Measurements from ENCODE around the gene OCA2. TPM values are rescaled to one million over a fixed set of nuclear protein-coding genes. Genes with fewer than 3 reads are reported as not detected.

The OCA2 gene
- total RNA-seq, 4 donors from 2014 or later, result 7.0 to 53.1 (median 20.4) TPM

GRCh38 chr15:28027714-28028076 lies 71.4 kb downstream of the OCA2 start:
- H3K36me3 ChIP-seq, result no peaks in the 10 kb centered on the region
- no peaks in the 10 kb centered on the region for H3K27me3 ChIP-seq
- H3K9me3 ChIP-seq, result no peaks in the 10 kb centered on the region
- H3K4me3 ChIP-seq, result no peak overlapping the region
- DNase-seq (ENCODE audit: low spot score in 2 of 2), result no peak
- WGBS, result 91% methylated on average over 11 of the region's 12 CpGs
- no peaks in the 10 kb centered on the region for H3K4me1 ChIP-seq
- no peak for TF ChIP-seq POLR2AphosphoS5 (IDR thresholded peaks at IDR 0.05)
- no peak for TF ChIP-seq POLR2A (IDR thresholded peaks at IDR 0.05)
- TF ChIP-seq EP300 (IDR thresholded peaks at IDR 0.05), result no peak
- no peak for TF ChIP-seq CTCF (IDR thresholded peaks at IDR 0.05)
- no peak overlapping the region for H3K27ac ChIP-seq

GRCh38 chr15:28026764-28027713 lies 72.1 kb downstream of the OCA2 start:
- TF ChIP-seq POLR2A (IDR thresholded peaks at IDR 0.05) (no peak), POLR2AphosphoS5 (IDR thresholded peaks at IDR 0.05) (no peak), CTCF (IDR thresholded peaks at IDR 0.05) (no peak), EP300 (IDR thresholded peaks at IDR 0.05) (no peak)
- Histone ChIP-seq H3K9me3 (no peaks in the 10 kb centered on the region), H3K27me3 (no peaks in the 10 kb centered on the region), H3K4me3 (no peak overlapping the region), H3K36me3 (no peaks in the 10 kb centered on the region), H3K27ac (no peak overlapping the region), H3K4me1 (no peaks in the 10 kb centered on the region)
- no peak for DNase-seq (ENCODE audit: low spot score in 2 of 2)
- 95% methylated on average over 45 of the region's 45 CpGs for WGBS

- H3K36me3 ChIP-seq, result no peaks in the 10 kb centered on the region
- 93% methylated on average over 7 of the region's 9 CpGs for WGBS
These were observed 72.9 kb downstream of the OCA2 start for GRCh38 chr15:28026221-28026620.

GRCh38 chr15:28025413-28025812 lies 73.7 kb downstream of the OCA2 start:
- no peak overlapping the region for H3K27ac ChIP-seq
- H3K4me3 ChIP-seq, result no peak overlapping the region
- no peaks in the 10 kb centered on the region for H3K4me1 ChIP-seq
- no peak for TF ChIP-seq POLR2A (IDR thresholded peaks at IDR 0.05)
- TF ChIP-seq EP300 (IDR thresholded peaks at IDR 0.05), result no peak
- no peak for TF ChIP-seq CTCF (IDR thresholded peaks at IDR 0.05)
- no peak for TF ChIP-seq POLR2AphosphoS5 (IDR thresholded peaks at IDR 0.05)
- H3K27me3 ChIP-seq, result no peaks in the 10 kb centered on the region
- no peaks in the 10 kb centered on the region for H3K36me3 ChIP-seq
- WGBS, result 92% methylated on average over 7 of the region's 7 CpGs
- DNase-seq (ENCODE audit: low spot score in 2 of 2), result no peak
- no peaks in the 10 kb centered on the region for H3K9me3 ChIP-seq

More at GRCh38 chr15:28026221-28026620, 72.9 kb downstream of the OCA2 start:
- DNase-seq (ENCODE audit: low spot score in 2 of 2), result no peak
- no peak for TF ChIP-seq CTCF (IDR thresholded peaks at IDR 0.05)
- no peak for TF ChIP-seq EP300 (IDR thresholded peaks at IDR 0.05)
- TF ChIP-seq POLR2A (IDR thresholded peaks at IDR 0.05), result no peak
- no peak for TF ChIP-seq POLR2AphosphoS5 (IDR thresholded peaks at IDR 0.05)
- Histone ChIP-seq H3K27me3 (no peaks in the 10 kb centered on the region), H3K4me1 (no peaks in the 10 kb centered on the region), H3K4me3 (no peak overlapping the region), H3K9me3 (no peaks in the 10 kb centered on the region), H3K27ac (no peak overlapping the region)

GRCh38 chr15:28024889-28025250 lies 74.2 kb downstream of the OCA2 start:
- no peak for TF ChIP-seq POLR2A (IDR thresholded peaks at IDR 0.05)
- TF ChIP-seq EP300 (IDR thresholded peaks at IDR 0.05), result no peak
- TF ChIP-seq CTCF (IDR thresholded peaks at IDR 0.05), result no peak
- TF ChIP-seq POLR2AphosphoS5 (IDR thresholded peaks at IDR 0.05), result no peak
- Histone ChIP-seq H3K9me3 (no peaks in the 10 kb centered on the region), H3K4me3 (no peak overlapping the region), H3K36me3 (no peaks in the 10 kb centered on the region), H3K4me1 (no peaks in the 10 kb centered on the region), H3K27ac (no peak overlapping the region), H3K27me3 (no peaks in the 10 kb centered on the region)
- no peak for DNase-seq (ENCODE audit: low spot score in 2 of 2)
- 80% methylated on average over 1 of the region's 1 CpG for WGBS
